Measurements from ENCODE around the gene FARP2. TPM values are rescaled to one million over a fixed set of nuclear protein-coding genes. Genes with fewer than 3 reads are reported as not detected.

Gene FARP2
- total and polyA plus RNA-seq, 2 of the 13 experiments (the other 11 are each of a cell fraction or from before 2014, with no cell fraction given) = 28.0 to 45.4 TPM

DNA sequence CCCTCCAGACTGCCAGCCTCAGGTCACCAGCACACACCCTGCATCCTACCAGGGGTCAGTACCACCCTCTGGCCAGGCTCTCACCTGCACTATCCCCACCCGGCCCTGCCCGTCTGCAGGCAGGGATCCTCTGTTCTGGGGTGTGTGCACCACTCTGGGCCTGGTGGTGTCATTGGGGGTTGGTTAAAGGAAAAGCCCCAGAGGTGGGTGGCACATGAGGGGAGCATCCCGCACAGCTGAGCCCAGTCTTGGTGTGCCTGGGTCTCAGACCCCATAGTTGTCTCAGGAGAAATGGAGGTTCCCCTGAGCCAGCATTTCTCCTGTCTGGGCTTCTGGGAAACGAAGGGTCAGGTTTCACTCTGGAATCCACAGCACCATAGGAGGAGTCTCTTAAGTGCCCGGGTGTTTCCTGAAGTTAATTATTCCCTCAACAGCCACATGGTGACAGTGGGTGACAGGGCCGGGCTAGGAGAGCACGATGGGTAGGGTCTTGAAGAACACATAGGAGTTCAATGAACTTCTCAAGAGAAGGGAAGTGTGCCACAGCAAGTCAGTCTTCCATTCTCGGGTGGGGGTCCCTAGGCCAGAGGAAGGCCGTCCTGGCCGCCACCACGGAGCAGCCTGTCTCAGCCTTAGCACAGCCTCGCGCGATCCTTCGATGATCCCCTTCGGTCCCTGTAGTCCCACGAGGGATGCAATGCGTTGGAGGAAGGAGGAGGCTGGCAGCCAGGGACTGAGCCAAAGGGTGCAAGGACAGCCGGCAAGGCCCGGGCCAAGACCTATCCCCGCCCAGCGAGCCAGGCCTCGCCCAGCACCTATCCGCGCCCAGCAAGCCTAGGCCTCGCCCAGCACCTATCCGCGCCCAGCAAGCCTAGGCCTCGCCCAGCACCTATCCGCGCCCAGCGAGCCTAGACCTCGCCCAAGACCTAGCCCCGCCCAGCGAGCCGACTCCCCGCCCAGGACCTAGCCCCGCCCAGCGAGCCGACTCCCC is 1.1 kb upstream of the FARP2 start (continued):
- TF ChIP-seq, protein P1, sequence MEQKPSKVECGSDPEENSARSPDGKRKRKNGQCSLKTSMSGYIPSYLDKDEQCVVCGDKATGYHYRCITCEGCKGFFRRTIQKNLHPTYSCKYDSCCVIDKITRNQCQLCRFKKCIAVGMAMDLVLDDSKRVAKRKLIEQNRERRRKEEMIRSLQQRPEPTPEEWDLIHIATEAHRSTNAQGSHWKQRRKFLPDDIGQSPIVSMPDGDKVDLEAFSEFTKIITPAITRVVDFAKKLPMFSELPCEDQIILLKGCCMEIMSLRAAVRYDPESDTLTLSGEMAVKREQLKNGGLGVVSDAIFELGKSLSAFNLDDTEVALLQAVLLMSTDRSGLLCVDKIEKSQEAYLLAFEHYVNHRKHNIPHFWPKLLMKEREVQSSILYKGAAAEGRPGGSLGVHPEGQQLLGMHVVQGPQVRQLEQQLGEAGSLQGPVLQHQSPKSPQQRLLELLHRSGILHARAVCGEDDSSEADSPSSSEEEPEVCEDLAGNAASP (CRISPR knock-in tag; IDR thresholded peaks at IDR 0.05; ENCODE audit: borderline replicate concordance) = no peak
- TF ChIP-seq NFIB (CRISPR knock-in tag; IDR thresholded peaks at IDR 0.05; ENCODE audit: borderline replicate concordance) (no peak; the same call in 1 of the 2 replicates), RBM22 (optimal IDR thresholded peaks at IDR 0.05; ENCODE audit: low read length) (peak; percentile 97), ZNF672 (CRISPR knock-in tag; IDR thresholded peaks at IDR 0.05) (no peak), WIZ (CRISPR knock-in tag; IDR thresholded peaks at IDR 0.05) (no peak), KAT2B (IDR thresholded peaks at IDR 0.05; ENCODE audit: borderline replicate concordance, low read depth, low read length) (no peak), CAMTA2 (CRISPR knock-in tag; IDR thresholded peaks at IDR 0.05; ENCODE audit: borderline replicate concordance) (no peak), EP300 (IDR thresholded peaks at IDR 0.05; ENCODE audit: low read depth in 2 of 2, low read length in 2 of 2) (no peak), EP300 (CRISPR knock-in tag; IDR thresholded peaks at IDR 0.05; ENCODE audit: borderline replicate concordance) (no peak), MATR3 (CRISPR knock-in tag; IDR thresholded peaks at IDR 0.05) (no peak), TEAD2 (CRISPR knock-in tag; IDR thresholded peaks at IDR 0.05) (0 out of 2 replicates have a peak, but pooled peaks have one; percentile 26), ZNF382 (CRISPR knock-in tag; IDR thresholded peaks at IDR 0.05; ENCODE audit: borderline replicate concordance) (no peak), MXI1 (IDR thresholded peaks at IDR 0.05; ENCODE audit: borderline replicate concordance, low read depth, low read length) (peak; percentile 58; the same call in 1 of the 3 replicates), RFX1 (IDR thresholded peaks at IDR 0.05) (no peak), KDM4B (CRISPR knock-in tag; IDR thresholded peaks at IDR 0.05) (no peak), ZSCAN20 (CRISPR knock-in tag; IDR thresholded peaks at IDR 0.05; ENCODE audit: borderline replicate concordance) (no peak), PLRG1 (conservative IDR thresholded peaks at IDR 0.05) (no peak), ELF1 (CRISPR knock-in tag; IDR thresholded peaks at IDR 0.05) (no peak), CHCHD3 (CRISPR knock-in tag; IDR thresholded peaks at IDR 0.05) (no peak)
- TF ChIP-seq, protein P2, sequence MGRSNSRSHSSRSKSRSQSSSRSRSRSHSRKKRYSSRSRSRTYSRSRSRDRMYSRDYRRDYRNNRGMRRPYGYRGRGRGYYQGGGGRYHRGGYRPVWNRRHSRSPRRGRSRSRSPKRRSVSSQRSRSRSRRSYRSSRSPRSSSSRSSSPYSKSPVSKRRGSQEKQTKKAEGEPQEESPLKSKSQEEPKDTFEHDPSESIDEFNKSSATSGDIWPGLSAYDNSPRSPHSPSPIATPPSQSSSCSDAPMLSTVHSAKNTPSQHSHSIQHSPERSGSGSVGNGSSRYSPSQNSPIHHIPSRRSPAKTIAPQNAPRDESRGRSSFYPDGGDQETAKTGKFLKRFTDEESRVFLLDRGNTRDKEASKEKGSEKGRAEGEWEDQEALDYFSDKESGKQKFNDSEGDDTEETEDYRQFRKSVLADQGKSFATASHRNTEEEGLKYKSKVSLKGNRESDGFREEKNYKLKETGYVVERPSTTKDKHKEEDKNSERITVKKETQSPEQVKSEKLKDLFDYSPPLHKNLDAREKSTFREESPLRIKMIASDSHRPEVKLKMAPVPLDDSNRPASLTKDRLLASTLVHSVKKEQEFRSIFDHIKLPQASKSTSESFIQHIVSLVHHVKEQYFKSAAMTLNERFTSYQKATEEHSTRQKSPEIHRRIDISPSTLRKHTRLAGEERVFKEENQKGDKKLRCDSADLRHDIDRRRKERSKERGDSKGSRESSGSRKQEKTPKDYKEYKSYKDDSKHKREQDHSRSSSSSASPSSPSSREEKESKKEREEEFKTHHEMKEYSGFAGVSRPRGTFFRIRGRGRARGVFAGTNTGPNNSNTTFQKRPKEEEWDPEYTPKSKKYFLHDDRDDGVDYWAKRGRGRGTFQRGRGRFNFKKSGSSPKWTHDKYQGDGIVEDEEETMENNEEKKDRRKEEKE (IDR thresholded peaks at IDR 0.05) = no peak
- TF ChIP-seq, protein P3, sequence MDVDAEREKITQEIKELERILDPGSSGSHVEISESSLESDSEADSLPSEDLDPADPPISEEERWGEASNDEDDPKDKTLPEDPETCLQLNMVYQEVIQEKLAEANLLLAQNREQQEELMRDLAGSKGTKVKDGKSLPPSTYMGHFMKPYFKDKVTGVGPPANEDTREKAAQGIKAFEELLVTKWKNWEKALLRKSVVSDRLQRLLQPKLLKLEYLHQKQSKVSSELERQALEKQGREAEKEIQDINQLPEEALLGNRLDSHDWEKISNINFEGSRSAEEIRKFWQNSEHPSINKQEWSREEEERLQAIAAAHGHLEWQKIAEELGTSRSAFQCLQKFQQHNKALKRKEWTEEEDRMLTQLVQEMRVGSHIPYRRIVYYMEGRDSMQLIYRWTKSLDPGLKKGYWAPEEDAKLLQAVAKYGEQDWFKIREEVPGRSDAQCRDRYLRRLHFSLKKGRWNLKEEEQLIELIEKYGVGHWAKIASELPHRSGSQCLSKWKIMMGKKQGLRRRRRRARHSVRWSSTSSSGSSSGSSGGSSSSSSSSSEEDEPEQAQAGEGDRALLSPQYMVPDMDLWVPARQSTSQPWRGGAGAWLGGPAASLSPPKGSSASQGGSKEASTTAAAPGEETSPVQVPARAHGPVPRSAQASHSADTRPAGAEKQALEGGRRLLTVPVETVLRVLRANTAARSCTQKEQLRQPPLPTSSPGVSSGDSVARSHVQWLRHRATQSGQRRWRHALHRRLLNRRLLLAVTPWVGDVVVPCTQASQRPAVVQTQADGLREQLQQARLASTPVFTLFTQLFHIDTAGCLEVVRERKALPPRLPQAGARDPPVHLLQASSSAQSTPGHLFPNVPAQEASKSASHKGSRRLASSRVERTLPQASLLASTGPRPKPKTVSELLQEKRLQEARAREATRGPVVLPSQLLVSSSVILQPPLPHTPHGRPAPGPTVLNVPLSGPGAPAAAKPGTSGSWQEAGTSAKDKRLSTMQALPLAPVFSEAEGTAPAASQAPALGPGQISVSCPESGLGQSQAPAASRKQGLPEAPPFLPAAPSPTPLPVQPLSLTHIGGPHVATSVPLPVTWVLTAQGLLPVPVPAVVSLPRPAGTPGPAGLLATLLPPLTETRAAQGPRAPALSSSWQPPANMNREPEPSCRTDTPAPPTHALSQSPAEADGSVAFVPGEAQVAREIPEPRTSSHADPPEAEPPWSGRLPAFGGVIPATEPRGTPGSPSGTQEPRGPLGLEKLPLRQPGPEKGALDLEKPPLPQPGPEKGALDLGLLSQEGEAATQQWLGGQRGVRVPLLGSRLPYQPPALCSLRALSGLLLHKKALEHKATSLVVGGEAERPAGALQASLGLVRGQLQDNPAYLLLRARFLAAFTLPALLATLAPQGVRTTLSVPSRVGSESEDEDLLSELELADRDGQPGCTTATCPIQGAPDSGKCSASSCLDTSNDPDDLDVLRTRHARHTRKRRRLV (CRISPR knock-in tag; IDR thresholded peaks at IDR 0.05) = no peak

Data from HepG2 (cell line).